Measurements from ENCODE around the gene TEKT2. TPM values are rescaled to one million over a fixed set of nuclear protein-coding genes. Genes with fewer than 3 reads are reported as not detected.

TEKT2 gene, protein sequence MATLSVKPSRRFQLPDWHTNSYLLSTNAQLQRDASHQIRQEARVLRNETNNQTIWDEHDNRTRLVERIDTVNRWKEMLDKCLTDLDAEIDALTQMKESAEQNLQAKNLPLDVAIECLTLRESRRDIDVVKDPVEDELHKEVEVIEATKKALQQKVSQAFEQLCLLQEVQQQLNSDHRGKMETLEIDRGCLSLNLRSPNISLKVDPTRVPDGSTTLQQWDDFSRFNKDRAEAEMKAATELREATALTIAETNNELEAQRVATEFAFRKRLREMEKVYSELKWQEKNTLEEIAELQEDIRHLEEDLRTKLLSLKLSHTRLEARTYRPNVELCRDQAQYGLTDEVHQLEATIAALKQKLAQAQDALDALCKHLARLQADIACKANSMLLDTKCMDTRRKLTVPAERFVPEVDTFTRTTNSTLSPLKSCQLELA
- not detected in 5 replicates for total RNA-seq (2022; extraction: Qiagen RNA extraction; ENCODE audit: low read depth)

DNA sequence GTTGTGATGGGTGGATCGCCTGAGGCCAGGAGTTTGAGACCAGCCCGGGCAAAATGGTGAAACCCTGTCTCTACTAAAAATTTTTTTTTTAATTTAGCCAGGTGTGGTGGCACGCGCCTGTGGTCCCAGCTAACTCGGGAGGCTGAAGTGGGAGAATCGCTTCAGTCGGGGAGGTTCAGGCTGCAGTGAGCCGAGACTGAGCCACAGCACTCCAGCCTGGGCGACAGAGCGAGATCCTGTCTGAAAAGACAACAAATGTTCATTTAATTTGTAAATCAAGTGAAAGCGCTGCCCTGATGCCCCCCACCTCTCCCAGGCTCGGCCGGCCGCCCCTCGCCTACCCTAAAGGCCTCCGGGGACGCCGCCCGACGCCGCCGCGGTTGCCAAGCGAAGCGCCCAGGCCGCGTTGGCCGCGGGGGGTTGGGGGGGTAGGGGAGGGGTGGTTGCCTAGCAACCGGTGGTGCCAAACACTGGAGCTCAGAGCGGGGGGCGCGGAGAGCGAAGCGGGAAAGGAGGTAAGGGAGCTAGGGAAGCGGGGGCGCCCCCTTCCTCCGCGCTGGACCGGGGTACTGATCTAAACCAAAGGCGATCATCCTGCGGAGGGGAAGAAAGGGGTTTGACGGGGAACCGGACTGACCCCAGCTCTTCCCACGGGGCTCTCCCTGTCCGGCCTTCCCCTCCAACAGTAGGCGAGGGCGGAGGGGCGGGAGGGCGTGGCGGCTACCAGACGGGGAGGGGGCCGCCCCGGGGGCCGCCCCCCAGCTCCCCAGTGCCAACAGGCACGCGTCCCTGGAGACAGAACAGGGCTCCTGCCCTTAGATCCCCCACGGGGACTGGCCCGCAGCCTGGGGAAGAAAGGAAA is at the start of gene TEKT2:
TSS of gene TEKT2 (plus strand) at position 460 of the 862 bp plus-strand sequence. CDS start 828 bp downstream, outside the sequence.

DNA sequence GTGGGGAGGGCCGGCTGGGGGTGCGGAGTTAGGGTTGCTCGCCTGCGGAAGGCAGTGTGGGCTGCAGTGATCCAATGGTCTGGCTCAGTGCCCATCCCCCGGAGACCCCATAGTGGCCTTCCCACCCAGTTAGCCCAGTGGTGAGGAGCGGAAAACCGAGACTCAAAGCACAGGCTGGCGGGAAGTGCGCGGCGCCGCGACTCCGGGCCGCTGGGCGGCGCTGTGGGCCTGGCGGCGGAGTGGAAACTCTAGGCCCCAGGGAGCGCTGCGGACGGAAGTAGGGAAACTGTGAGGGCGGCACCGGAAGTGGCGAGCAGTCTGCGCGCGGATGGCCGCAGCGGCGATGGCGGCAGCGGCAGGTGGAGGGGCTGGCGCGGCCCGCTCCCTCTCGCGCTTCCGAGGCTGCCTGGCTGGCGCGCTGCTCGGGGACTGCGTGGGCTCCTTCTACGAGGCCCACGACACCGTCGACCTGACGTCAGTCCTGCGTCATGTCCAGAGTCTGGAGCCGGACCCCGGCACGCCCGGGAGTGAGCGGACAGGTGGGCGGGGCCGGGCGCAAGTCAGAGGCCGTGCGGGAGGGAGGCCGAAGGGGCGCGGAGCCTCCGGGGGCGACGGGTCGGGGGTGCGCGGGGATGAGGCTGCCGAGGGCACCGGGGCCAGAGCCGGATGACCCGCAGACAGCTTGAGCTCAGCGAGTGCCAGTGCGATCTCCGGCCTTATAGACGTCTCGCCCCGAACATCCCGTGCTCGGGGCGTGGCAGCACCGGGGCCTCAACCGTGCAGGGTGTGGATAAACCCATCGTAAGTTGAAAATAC is 4.9 kb downstream of the TEKT2 start, which contains the start of gene ADPRS:
TSS of gene ADPRS (plus strand) at position 316 of the 816 bp plus-strand sequence. CDS start at position 329, 13 bp downstream.

DNA sequence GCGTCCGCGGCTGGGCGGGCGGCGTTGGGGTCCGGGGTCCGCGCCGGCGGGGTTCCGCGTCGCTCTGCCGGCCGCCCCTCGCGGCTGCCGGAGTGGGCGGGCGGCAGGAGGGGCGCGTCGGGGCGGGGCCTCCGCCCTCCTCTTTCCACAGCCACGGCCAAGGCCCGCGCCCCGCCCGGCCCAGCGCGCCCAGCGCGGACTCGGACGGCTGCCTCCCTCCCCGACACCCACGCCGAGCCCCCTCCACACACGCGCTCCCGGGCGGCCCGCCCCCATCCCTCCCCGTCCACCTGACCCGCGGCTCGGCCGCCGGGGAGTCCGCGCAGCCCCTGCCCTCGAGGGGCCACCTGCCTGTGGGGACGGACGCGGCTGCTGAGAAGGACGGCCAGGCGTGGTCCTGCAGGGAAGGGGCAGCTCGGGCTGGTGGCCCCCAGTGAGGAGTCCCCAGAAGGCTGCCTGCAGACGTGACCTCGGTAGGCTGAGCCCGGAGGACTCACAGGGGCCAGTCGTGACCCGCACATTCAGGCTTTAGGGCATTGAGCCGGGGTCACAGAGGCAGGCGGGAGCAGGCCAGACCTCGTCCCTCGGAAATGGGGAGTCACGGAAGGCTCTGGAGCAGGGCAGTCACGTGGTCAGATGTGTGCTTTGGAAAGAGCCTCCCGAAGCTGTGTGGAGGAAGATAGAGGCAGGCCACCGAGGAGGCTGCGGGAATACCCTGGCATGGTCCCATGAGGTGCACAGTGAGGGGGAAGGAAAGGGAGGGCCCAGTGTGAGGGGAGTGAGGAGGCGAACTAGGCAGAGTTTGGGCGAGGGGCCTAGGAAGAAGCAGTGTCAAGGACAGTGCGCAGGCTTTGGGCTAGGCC is 41.5 kb downstream of the TEKT2 start, which contains the start of gene COL8A2:
TSS of gene COL8A2 (minus strand) at position 94 of the 863 bp plus-strand sequence. CDS start 24,980 bp downstream, outside the sequence.

Other genes with a start within 250 kb of the TEKT2 start
- gene AGO1, start 200.9 kb upstream of the TEKT2 start, total RNA-seq (2022; extraction: Qiagen RNA extraction; ENCODE audit: low read depth): 3.2 to 4.9 TPM (median 3.9 TPM) in 5 replicates
- gene AGO3, start 153.0 kb upstream of the TEKT2 start, total RNA-seq (2022; extraction: Qiagen RNA extraction; ENCODE audit: low read depth): 6.3 to 9.3 TPM (median 8.1 TPM) in 5 replicates
- gene ADPRS, start 4.8 kb downstream of the TEKT2 start, total RNA-seq (2022; extraction: Qiagen RNA extraction; ENCODE audit: low read depth): 21.0 to 28.6 TPM (median 25.8 TPM) in 5 replicates
- 0.06 to 0.12 TPM (median 0.08 TPM) in 5 replicates for gene COL8A2, start 41.1 kb downstream of the TEKT2 start, total RNA-seq (2022; extraction: Qiagen RNA extraction; ENCODE audit: low read depth)
- gene TRAPPC3, start 65.4 kb downstream of the TEKT2 start, total RNA-seq (2022; extraction: Qiagen RNA extraction; ENCODE audit: low read depth): 72.4 to 89.8 TPM (median 76.6 TPM) in 5 replicates
- 109 to 154 TPM (median 121 TPM) in 5 replicates for gene MAP7D1, start 72.1 kb downstream of the TEKT2 start, total RNA-seq (2022; extraction: Qiagen RNA extraction; ENCODE audit: low read depth)
- 54.3 to 73.4 TPM (median 57.4 TPM) in 5 replicates for gene THRAP3, start 140.3 kb downstream of the TEKT2 start, total RNA-seq (2022; extraction: Qiagen RNA extraction; ENCODE audit: low read depth)
- 1.7 to 2.6 TPM (median 2.0 TPM) in 5 replicates for gene SH3D21, start 222.3 kb downstream of the TEKT2 start, total RNA-seq (2022; extraction: Qiagen RNA extraction; ENCODE audit: low read depth)
- gene EVA1B, start 239.6 kb downstream of the TEKT2 start, total RNA-seq (2022; extraction: Qiagen RNA extraction; ENCODE audit: low read depth): 8.4 to 21.8 TPM (median 20.0 TPM) in 5 replicates

Data from A549 treated with RU486 at 1 μM for 4 hours (cell line).